Measurements from ENCODE around the gene ATP6V1G1. TPM values are rescaled to one million over a fixed set of nuclear protein-coding genes. Genes with fewer than 3 reads are reported as not detected.

The ATP6V1G1 gene, protein sequence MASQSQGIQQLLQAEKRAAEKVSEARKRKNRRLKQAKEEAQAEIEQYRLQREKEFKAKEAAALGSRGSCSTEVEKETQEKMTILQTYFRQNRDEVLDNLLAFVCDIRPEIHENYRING
- 88.2 and 128 TPM in 2 replicates for total RNA-seq (ENCODE audit: low replicate concordance)

DNA sequence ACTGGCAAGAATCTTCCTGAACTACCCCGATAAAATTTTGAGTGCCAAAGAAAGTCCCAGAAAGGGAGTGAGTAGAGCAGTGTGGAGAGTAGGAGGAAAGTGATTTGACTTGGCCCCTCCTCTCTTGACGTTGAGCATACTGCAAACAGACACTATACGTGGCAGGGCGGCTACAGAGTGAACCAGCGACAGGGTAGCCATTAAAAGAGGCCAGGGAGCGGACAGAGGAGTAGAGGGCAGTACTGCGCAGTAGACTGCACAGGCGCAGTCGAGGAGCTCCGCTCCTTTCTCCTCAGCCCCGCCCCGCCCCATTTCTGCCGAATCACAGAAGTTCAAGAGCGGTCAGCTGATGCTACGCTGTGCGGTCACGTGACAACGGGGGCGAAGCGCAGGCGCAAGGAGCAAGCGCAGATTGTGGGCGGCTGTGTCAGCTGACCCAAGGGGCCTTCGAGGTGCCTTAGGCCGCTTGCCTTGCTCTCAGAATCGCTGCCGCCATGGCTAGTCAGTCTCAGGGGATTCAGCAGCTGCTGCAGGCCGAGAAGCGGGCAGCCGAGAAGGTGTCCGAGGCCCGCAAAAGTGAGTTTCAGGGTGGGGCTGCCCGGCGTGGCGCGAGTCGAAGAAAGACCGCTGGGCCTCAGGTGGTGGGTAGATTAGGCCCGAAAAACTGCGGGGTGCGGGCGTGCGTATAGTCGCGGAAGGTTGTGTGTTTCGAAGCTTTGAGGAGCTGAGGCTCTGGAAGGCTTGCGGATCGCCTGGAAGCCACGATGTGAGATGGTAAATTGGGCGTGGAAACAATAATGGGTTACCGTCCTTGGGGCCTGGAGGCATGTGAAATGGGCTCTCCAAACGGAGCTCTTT lies at the start of gene ATP6V1G1:
Gene ATP6V1G1, plus strand, starts transcription at position 425 of the 858 bp plus-strand sequence. Its CDS starts 70 bp downstream, at position 495.
- peak within 1 kb of the TSS; percentile 98 for H3K4me3 ChIP-seq (ENCODE audit: low read depth, low read length)
- TF ChIP-seq, protein P1, sequence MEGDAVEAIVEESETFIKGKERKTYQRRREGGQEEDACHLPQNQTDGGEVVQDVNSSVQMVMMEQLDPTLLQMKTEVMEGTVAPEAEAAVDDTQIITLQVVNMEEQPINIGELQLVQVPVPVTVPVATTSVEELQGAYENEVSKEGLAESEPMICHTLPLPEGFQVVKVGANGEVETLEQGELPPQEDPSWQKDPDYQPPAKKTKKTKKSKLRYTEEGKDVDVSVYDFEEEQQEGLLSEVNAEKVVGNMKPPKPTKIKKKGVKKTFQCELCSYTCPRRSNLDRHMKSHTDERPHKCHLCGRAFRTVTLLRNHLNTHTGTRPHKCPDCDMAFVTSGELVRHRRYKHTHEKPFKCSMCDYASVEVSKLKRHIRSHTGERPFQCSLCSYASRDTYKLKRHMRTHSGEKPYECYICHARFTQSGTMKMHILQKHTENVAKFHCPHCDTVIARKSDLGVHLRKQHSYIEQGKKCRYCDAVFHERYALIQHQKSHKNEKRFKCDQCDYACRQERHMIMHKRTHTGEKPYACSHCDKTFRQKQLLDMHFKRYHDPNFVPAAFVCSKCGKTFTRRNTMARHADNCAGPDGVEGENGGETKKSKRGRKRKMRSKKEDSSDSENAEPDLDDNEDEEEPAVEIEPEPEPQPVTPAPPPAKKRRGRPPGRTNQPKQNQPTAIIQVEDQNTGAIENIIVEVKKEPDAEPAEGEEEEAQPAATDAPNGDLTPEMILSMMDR (IDR thresholded peaks at IDR 0.05; ENCODE audit: insufficient read depth, low read length): peak; percentile 19
- DNase-seq (ENCODE audit: low read depth): peak; percentile 99

DNA sequence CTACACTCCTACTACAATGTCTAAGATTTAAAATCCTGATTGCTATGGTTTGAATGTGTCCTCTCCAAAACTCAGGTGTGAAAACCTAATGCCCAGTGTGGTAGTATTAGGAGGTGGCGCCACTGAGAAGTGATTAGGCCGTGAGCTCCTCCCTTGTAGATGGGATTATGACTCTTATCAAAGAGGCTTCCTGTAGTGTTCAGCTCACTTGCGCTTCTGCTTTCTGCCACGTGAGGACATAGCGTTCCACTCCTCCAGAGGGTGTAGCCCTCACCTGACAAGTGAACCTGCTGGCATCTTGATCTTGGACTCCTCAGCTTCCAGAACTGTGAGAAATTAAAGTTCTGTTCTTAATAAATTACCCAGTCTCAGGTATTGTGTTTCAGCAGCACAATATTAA lies 49.3 kb upstream of the ATP6V1G1 start:
- no peak for DNase-seq (ENCODE audit: low read depth)
- no peak overlapping the region for H3K4me3 ChIP-seq (ENCODE audit: low read depth, low read length)
- TF ChIP-seq, protein P1 (IDR thresholded peaks at IDR 0.05; ENCODE audit: insufficient read depth, low read length): no peak

DNA sequence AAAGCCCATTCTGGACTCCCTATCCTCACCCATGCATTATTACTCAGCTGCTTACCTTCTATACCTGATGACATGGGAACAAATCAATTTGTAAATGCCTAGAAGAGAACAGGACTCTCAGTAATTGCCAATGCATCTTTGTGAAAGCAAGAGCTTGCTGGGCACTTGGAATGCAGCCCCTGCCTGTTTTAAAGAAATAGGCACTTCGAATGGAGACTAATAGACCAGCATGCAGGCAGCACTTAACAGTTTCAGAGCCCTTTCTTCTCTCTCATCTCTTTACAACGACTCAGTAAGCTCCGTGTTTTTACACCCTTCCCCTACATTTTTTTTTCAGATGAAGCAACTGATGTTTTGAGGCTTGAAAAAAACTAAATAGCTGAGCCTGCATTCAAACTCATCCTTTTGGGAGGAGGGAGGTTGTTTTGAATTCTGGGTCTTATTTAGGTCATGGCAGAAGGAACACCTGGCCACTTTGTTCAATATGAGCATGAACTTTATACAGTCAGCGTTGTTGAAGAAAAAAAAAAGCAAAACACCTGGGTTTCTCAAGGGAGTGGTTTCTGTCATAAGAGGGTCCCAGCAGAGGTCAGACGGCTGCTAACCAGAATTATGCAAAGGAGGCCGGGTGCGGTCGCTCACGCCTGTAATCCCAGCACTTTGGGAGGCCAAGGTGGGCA lies 47.7 kb upstream of the ATP6V1G1 start:
- TF ChIP-seq, protein P1 (IDR thresholded peaks at IDR 0.05; ENCODE audit: insufficient read depth, low read length): no peak
- DNase-seq (ENCODE audit: low read depth): no peak
- H3K4me3 ChIP-seq (ENCODE audit: low read depth, low read length): no peak overlapping the region

DNA sequence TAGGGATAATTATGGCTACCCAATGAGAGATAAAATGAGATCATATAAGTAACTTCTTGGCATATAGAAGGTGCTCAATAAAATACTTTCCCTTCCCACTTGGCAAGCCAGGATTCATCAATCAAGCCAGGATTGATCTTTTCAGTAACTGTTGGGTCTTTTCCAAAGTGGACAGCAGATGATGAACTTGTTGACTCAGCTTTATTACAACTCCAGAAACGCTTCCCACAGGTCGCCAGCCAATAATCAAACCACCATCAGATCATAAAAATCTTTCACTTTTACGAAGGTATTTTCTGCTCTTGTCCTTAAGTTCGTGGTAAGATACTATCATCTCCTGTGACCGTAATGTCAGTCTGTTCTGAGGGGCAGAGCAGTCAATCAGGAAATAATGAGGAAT lies 42.5 kb upstream of the ATP6V1G1 start:
- no peak for DNase-seq (ENCODE audit: low read depth)
- TF ChIP-seq, protein P1 (IDR thresholded peaks at IDR 0.05; ENCODE audit: insufficient read depth, low read length): no peak
- no peak overlapping the region for H3K4me3 ChIP-seq (ENCODE audit: low read depth, low read length)

DNA sequence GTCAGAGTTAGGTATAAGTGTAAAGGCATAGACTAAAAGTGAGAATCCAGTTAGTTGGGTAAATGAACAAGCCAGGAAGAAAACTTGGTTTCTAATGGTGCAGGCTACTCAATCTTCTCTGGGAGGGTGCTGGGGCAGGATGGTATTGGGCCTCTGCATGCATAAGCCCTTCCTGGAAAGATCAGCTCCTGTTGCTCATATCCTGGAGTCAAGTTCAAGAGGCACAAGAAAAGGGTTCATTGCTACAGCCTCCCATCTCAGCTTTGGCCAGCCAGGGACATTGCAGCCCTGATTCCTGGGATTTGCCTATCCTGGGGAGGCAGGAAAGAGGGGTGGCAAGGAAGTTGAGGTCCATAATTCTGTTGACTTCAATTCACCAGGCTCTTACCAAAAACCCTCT lies 40.7 kb upstream of the ATP6V1G1 start:
- TF ChIP-seq, protein P1 (IDR thresholded peaks at IDR 0.05; ENCODE audit: insufficient read depth, low read length): no peak
- no peak for DNase-seq (ENCODE audit: low read depth)
- no peak overlapping the region for H3K4me3 ChIP-seq (ENCODE audit: low read depth, low read length)

DNA sequence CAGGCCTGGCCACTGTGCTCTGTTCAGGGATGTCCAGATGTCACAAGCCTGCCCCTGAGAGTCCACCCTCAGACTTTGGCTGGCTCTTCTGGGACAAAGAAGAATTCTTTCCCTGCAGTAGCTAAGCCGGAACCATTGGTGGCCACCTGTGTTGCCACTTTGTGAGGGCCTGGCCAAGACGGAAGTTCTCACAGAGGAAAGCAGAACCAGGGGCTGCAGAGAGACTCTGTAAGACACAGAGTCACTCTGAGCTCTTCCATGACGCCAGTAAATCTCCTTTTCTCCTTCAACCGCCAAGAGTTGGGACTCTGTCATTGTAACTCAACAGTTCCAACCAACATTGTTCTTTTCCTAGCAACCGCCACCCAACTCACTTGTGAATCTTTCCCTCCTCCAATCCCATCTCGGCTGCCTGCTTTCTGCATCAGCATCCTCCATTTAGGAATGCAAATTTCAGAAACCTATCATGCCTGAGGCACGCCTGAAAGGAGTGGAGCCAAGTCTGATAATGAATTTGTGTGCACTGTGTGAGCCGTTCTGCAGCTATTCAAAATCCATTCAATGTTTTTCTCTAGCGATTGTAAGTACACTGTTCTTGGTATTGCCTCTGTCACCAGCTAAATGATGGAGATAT lies 37.8 kb upstream of the ATP6V1G1 start:
- no peak overlapping the region for H3K4me3 ChIP-seq (ENCODE audit: low read depth, low read length)
- TF ChIP-seq, protein P1 (IDR thresholded peaks at IDR 0.05; ENCODE audit: insufficient read depth, low read length): no peak
- peak; percentile 64 for DNase-seq (ENCODE audit: low read depth)

Measured in fibroblast of the aortic adventitia (primary cell).